Measurements from ENCODE around the gene SMIM21. TPM values are rescaled to one million over a fixed set of nuclear protein-coding genes. Genes with fewer than 3 reads are reported as not detected.

The SMIM21 gene
- total and polyA plus RNA-seq, 2 experiments from 2014 or later: not detected

DNA sequence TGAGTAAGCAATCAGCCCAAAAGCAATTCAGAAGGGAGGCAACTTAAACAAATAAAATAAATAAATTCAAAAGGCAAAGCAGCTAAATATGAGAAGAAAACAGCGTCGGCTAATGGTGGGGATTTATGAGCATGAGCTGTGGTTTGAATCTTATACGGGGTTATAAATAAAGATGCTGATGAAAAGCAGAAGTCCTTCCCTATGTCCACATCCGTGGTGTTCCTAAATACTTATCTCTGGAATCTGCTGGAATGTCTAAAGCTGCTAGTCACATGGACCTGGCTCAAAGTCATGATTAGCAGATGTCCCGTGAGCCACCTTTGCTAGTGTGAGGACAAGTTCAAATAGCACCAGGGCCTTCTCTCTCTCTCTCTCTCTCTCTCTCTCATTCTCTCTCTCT, 33.8 kb downstream of the SMIM21 start:
- no peak overlapping the region for H2AFZ ChIP-seq
- H3K4me3 ChIP-seq: no peak overlapping the region
- peaks cover 6% of the 10 kb centered on the region; the same call in 1 of the 2 replicates for H3K27me3 ChIP-seq (replicated peaks; ENCODE audit: insufficient read depth)
- H3K4me1 ChIP-seq (ENCODE audit: insufficient read depth): no peaks in the 10 kb centered on the region
- H3K9me2 ChIP-seq (ENCODE audit: insufficient read depth): no peaks in the 10 kb centered on the region
- in situ Hi-C loops (cut with MboI): no loop called here
- H3K79me2 ChIP-seq (ENCODE audit: insufficient read depth): no peaks in the 10 kb centered on the region
- no peak overlapping the region for H3K27ac ChIP-seq
- no peaks in the 10 kb centered on the region for H3F3A ChIP-seq (ENCODE audit: insufficient read depth)
- no peaks in the 10 kb centered on the region for H3K9me3 ChIP-seq (ENCODE audit: low read depth)
- TF ChIP-seq EZH2phosphoT487 (IDR thresholded peaks at IDR 0.05; ENCODE audit: insufficient read depth, low read depth): no peak
- no peak for TF ChIP-seq EZH2 (IDR thresholded peaks at IDR 0.05; ENCODE audit: insufficient read depth, poor library complexity, severe bottlenecking)
- H3K9ac ChIP-seq: no peak overlapping the region
- no peaks in the 10 kb centered on the region for H4K20me1 ChIP-seq (ENCODE audit: insufficient read depth)
- no peak overlapping the region for H3K4me2 ChIP-seq (ENCODE audit: unreplicated experiment)
- DNase-seq: no peak
- no peaks in the 10 kb centered on the region for H3K36me3 ChIP-seq (ENCODE audit: low read depth)
- WGBS, 2 experiments (ENCODE audit: low coverage in 1 of 2, low lambda C conversion rate in 2 of 2, missing lambda C conversion rate in 2 of 2): 28% methylated on average over 5 of the region's 5 CpGs

DNA sequence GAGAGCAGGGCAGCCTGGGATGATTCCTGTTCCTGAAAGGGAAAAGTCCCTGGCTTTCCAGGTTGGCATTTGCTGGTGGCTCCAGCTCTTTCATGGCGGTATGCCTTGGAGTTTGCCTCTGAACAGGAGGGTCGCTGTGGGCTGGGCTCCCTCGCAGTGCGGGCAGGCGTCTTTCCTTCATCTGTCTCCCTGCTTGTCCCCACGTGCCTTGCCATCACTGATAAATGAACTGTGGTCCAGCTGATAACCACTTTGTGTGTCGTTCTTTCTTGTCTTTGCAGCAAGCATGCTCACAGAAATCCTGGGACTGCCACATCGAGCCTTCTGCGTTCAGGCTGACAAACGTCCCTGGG, 35.3 kb downstream of the SMIM21 start:
- WGBS, 2 experiments (ENCODE audit: low coverage in 1 of 2, low lambda C conversion rate in 2 of 2, missing lambda C conversion rate in 2 of 2): 68 to 77% methylated on average over 10 of the region's 10 CpGs
- Histone ChIP-seq H3K4me1 (ENCODE audit: insufficient read depth) (no peaks in the 10 kb centered on the region), H3K9ac (no peak overlapping the region), H3K27ac (no peak overlapping the region), H3K9me3 (ENCODE audit: low read depth) (no peaks in the 10 kb centered on the region), H2AFZ (no peak overlapping the region), H3F3A (ENCODE audit: insufficient read depth) (no peaks in the 10 kb centered on the region), H3K4me2 (ENCODE audit: unreplicated experiment) (no peak overlapping the region), H3K79me2 (ENCODE audit: insufficient read depth) (no peaks in the 10 kb centered on the region), H3K27me3 (replicated peaks; ENCODE audit: insufficient read depth) (peaks cover 6% of the 10 kb centered on the region; the same call in 1 of the 2 replicates), H3K9me2 (ENCODE audit: insufficient read depth) (no peaks in the 10 kb centered on the region), H3K36me3 (ENCODE audit: low read depth) (no peaks in the 10 kb centered on the region), H3K4me3 (no peak overlapping the region), H4K20me1 (ENCODE audit: insufficient read depth) (no peaks in the 10 kb centered on the region)
- DNase-seq: no peak
- in situ Hi-C loops (cut with MboI): no loop called here
- TF ChIP-seq EZH2phosphoT487 (IDR thresholded peaks at IDR 0.05; ENCODE audit: insufficient read depth, low read depth): no peak
- no peak for TF ChIP-seq EZH2 (IDR thresholded peaks at IDR 0.05; ENCODE audit: insufficient read depth, poor library complexity, severe bottlenecking)

DNA sequence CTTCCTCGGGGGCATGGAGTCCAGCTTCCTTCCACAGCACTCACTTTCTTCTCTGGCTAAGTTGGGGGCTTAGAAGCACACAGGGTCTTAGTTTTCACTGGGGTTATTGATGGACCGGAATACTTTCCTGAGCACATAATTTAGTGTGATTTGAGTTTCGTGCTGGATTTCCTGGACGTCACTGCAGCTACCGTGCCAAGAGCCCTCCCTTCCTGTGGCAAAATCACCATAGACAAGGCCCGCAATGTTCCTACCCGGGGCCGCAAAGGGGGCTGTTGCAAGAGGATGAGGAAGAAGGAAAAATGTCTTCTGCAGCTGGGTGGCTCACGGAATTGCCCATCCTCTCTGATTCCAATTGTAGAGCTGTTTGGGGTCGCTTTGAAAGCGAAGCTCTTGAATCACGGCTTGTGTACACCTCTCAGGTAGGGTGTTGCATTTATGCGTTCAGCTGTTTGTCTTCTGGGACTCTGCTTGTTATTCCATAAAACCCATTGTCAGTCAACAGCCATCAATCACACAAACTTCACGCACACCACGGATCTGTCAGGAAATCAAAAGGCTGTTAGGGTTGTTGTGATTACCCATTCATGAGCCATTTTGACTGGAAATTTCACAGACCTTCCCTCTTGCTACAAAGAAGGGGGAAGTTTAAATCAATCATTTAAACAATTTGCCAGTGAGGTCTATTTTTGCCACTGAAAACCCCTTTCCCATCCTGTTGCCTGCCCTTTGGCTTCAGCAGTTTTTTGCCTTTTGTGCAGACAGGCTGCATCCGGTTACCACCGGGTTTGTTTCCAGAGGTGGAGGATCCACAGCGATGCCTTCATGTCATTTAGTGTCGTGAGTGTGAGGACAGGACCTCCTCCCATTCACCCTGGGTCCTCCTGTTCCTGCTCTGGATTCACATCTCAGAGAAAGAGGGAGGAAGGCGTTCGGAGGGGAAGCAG, 36.0 kb downstream of the SMIM21 start:
- Histone ChIP-seq H3K4me2 (ENCODE audit: unreplicated experiment) (no peak overlapping the region), H3K79me2 (ENCODE audit: insufficient read depth) (no peaks in the 10 kb centered on the region), H3K27ac (no peak overlapping the region), H3K4me3 (no peak overlapping the region), H3K36me3 (ENCODE audit: low read depth) (no peaks in the 10 kb centered on the region), H3K27me3 (replicated peaks; ENCODE audit: insufficient read depth) (peaks cover 6% of the 10 kb centered on the region; the same call in 1 of the 2 replicates), H3K9me2 (ENCODE audit: insufficient read depth) (no peaks in the 10 kb centered on the region), H3F3A (ENCODE audit: insufficient read depth) (no peaks in the 10 kb centered on the region), H3K4me1 (ENCODE audit: insufficient read depth) (no peaks in the 10 kb centered on the region), H3K9ac (no peak overlapping the region), H4K20me1 (ENCODE audit: insufficient read depth) (no peaks in the 10 kb centered on the region), H3K9me3 (ENCODE audit: low read depth) (no peaks in the 10 kb centered on the region), H2AFZ (no peak overlapping the region)
- no peak for DNase-seq
- TF ChIP-seq EZH2phosphoT487 (IDR thresholded peaks at IDR 0.05; ENCODE audit: insufficient read depth, low read depth): no peak
- no peak for TF ChIP-seq EZH2 (IDR thresholded peaks at IDR 0.05; ENCODE audit: insufficient read depth, poor library complexity, severe bottlenecking)
- in situ Hi-C loops (cut with MboI): no loop called here
- 65 to 69% methylated on average over 21 of the region's 21 CpGs for WGBS, 2 experiments (ENCODE audit: low coverage in 1 of 2, low lambda C conversion rate in 2 of 2, missing lambda C conversion rate in 2 of 2)

DNA sequence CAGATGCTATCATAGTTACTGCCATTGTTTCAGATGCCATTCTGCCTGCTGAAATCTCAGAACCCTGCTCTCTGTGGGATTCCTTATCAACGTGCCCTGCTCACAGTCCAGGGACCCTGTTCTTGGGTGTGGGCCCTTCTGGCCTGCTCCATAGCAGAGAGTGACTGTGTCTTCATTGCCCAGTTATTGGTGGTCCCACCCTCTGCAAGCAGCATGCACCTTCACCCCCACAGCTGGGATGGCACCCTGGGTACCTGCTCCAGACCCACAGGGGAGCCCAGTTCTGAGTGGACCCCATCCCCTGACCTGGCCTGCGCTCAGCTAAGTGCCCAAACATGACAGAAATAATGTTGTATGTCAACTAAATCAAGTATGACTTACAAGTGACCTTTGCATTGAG, 36.6 kb downstream of the SMIM21 start:
- H3K4me3 ChIP-seq: no peak overlapping the region
- 18 to 22% methylated on average over 2 of the region's 2 CpGs for WGBS, 2 experiments (ENCODE audit: low coverage in 1 of 2, low lambda C conversion rate in 2 of 2, missing lambda C conversion rate in 2 of 2)
- DNase-seq: no peak
- H3K27me3 ChIP-seq (replicated peaks; ENCODE audit: insufficient read depth): peaks cover 1% of the 10 kb centered on the region; the same call in 1 of the 2 replicates
- H3K79me2 ChIP-seq (ENCODE audit: insufficient read depth): no peaks in the 10 kb centered on the region
- no peak overlapping the region for H3K4me2 ChIP-seq (ENCODE audit: unreplicated experiment)
- H3K9me2 ChIP-seq (ENCODE audit: insufficient read depth): no peaks in the 10 kb centered on the region
- no peak overlapping the region for H3K9ac ChIP-seq
- H2AFZ ChIP-seq: no peak overlapping the region
- no peaks in the 10 kb centered on the region for H3K9me3 ChIP-seq (ENCODE audit: low read depth)
- TF ChIP-seq EZH2 (IDR thresholded peaks at IDR 0.05; ENCODE audit: insufficient read depth, poor library complexity, severe bottlenecking) (no peak), EZH2phosphoT487 (IDR thresholded peaks at IDR 0.05; ENCODE audit: insufficient read depth, low read depth) (no peak)
- no peak overlapping the region for H3K27ac ChIP-seq
- no peaks in the 10 kb centered on the region for H3K4me1 ChIP-seq (ENCODE audit: insufficient read depth)
- no peaks in the 10 kb centered on the region for H4K20me1 ChIP-seq (ENCODE audit: insufficient read depth)
- in situ Hi-C loops (cut with MboI): no loop called here
- no peaks in the 10 kb centered on the region for H3F3A ChIP-seq (ENCODE audit: insufficient read depth)
- H3K36me3 ChIP-seq (ENCODE audit: low read depth): no peaks in the 10 kb centered on the region

Measured in GM23248 (cell line).